SK-N-SH (cell line): ENCODE results near the gene LMO7.

Experiments used
- EP300 ChIP-seq, 2 experiments: IDR thresholded peaks; 2 replicates each; pipeline versions ENCODE4 v1.4.0 to v1.6.1; 2012; ENCODE audit warnings: borderline replicate concordance in 1 of 2, low read depth in 1 of 2, low read length in 1 of 2
- MXI1 ChIP-seq: IDR thresholded peaks from 2 replicates; pipeline ENCODE4 v1.6.1; 2012; ENCODE audit warnings: mild to moderate bottlenecking, low read depth, low read length, improper control_type of control experiment
- RXRA ChIP-seq: IDR thresholded peaks from 2 replicates; pipeline ENCODE4 v1.4.0; 2012; ENCODE audit warnings: low read depth, mild to moderate bottlenecking, borderline replicate concordance
- TEAD4 ChIP-seq: IDR thresholded peaks from 2 replicates; pipeline ENCODE4 v1.4.0; 2012; ENCODE audit warnings: mild to moderate bottlenecking, borderline replicate concordance; ENCODE audit not compliant: insufficient read depth
- TF ChIP-seq, protein P1 (sequence below): fragments of 200-600 bp; sonication (generic); IDR thresholded peaks from 2 replicates; pipeline ENCODE4 v1.6.1; 2017; ENCODE audit warnings: antibody characterized with exemption, mild to moderate bottlenecking, moderate library complexity
- TF ChIP-seq, protein P2 (sequence below): IDR thresholded peaks from 2 replicates; pipeline ENCODE4 v1.4.0; 2012; ENCODE audit warnings: low read depth

DNA sequence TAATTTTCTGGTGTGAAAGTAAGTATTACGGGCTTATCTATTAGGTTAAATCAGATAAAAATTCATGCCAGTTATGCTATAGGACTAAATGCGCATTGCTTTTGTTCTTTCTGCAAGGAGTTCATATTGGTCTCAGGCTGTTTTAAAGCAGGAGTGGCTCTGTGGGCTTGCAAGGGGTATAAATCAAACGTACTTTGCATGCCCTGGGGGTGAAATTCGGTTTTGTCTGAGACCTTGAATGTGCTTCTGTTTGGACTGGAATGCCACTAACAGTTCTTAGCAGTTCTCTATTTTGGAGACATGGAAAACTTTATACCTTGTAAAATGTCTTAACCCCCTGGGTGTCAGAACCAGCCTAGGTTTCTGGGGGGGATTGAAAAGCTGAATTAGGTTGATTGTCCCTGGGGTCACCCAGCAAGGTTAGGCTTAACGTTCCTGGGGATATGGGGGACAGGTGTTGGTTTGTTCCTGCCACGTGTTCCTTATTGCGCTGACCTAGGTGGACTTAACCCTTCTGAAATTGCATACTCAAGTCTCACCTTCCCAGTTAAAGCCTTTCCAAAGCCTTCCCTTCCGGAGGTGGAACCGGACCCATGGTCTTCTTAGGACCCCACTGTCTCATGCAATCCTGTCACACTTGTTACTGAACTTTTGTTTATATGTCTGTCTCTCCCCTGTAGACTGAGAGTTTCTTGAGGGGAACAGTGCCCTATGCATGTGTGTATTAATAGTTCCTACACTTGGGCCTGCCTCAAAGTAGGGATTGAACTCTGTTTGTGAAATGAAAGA lies 182.2 kb downstream of the LMO7 start:
- TF ChIP-seq, protein P1, sequence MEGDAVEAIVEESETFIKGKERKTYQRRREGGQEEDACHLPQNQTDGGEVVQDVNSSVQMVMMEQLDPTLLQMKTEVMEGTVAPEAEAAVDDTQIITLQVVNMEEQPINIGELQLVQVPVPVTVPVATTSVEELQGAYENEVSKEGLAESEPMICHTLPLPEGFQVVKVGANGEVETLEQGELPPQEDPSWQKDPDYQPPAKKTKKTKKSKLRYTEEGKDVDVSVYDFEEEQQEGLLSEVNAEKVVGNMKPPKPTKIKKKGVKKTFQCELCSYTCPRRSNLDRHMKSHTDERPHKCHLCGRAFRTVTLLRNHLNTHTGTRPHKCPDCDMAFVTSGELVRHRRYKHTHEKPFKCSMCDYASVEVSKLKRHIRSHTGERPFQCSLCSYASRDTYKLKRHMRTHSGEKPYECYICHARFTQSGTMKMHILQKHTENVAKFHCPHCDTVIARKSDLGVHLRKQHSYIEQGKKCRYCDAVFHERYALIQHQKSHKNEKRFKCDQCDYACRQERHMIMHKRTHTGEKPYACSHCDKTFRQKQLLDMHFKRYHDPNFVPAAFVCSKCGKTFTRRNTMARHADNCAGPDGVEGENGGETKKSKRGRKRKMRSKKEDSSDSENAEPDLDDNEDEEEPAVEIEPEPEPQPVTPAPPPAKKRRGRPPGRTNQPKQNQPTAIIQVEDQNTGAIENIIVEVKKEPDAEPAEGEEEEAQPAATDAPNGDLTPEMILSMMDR: no peak
- TF ChIP-seq RXRA (no peak), MXI1 (no peak), EP300 (IDR thresholded peaks at IDR 0.05; ENCODE audit: borderline replicate concordance in 1 of 2, low read depth in 1 of 2, low read length in 1 of 2) (no peak), TEAD4 (no peak)
- TF ChIP-seq, protein P2, sequence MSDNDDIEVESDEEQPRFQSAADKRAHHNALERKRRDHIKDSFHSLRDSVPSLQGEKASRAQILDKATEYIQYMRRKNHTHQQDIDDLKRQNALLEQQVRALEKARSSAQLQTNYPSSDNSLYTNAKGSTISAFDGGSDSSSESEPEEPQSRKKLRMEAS: no peak
